Neural cell (in vitro differentiated cells): ENCODE results near the gene PTPRN2. TPM values are rescaled to one million over a fixed set of nuclear protein-coding genes. Genes with fewer than 3 reads are reported as not detected.
"Not testable (repeated sequence)": the region's sequence is repeated elsewhere in the genome, so short reads cannot be mapped to it uniquely, and the experiment has no call there.

Experiments
- H2AFZ ChIP-seq: fragments of 200-600, 300-800 bp; sonication (generic), shearing (Covaris generic); 2 replicates; pipeline ENCODE4 v1.6.0; 2014; ENCODE audit warnings: low read depth, mild to moderate bottlenecking, antibody characterized with exemption, low read length, moderate library complexity
- H3F3A ChIP-seq: fragments of 200-600 bp; shearing (Covaris generic); 2 replicates; pipeline ENCODE4 v1.6.1; 2016; ENCODE audit warnings: mild to moderate bottlenecking, moderate library complexity, mixed read lengths, antibody characterized with exemption, low read length; ENCODE audit not compliant: insufficient read depth, poor library complexity, severe bottlenecking
- H3K27ac ChIP-seq: fragments of 200-600, 300-800 bp; sonication (generic), shearing (Covaris generic); 2 replicates; pipeline ENCODE4 v1.5.1; 2014; ENCODE audit warnings: mild to moderate bottlenecking, low read length, moderate library complexity
- H3K27me3 ChIP-seq: fragments of 300-800, 200-600 bp; sonication (generic), shearing (Covaris generic); 2 replicates; pipeline ENCODE4 v1.6.0; 2014; ENCODE audit warnings: mild to moderate bottlenecking, low read depth, low read length, moderate library complexity; ENCODE audit not compliant: insufficient read depth
- H3K36me3 ChIP-seq: fragments of 300-800, 200-600 bp; sonication (generic), shearing (Covaris generic); 2 replicates; pipeline ENCODE4 v1.5.1; 2014; ENCODE audit warnings: mild to moderate bottlenecking, antibody characterized with exemption, low read length, moderate library complexity; ENCODE audit not compliant: insufficient read depth
- H3K4me2 ChIP-seq: fragments of 300-800, 200-600 bp; sonication (generic), shearing (Covaris generic); 2 replicates; pipeline ENCODE4 v1.6.0; 2014; ENCODE audit warnings: mild to moderate bottlenecking, low read length
- H3K4me3 ChIP-seq: fragments of 300-800, 200-600 bp; sonication (generic), shearing (Covaris generic); 2 replicates; pipeline ENCODE4 v1.5.1; 2014; ENCODE audit warnings: mild to moderate bottlenecking, low read length, moderate library complexity
- H3K79me2 ChIP-seq: fragments of 200-600 bp; shearing (Covaris generic); replicated peaks from 2 replicates; pipeline ENCODE4 v1.6.0; 2014; ENCODE audit warnings: mild to moderate bottlenecking, low read length, moderate library complexity; ENCODE audit not compliant: insufficient read depth
- H3K9ac ChIP-seq: fragments of 300-800, 200-600 bp; sonication (generic), shearing (Covaris generic); 2 replicates; pipeline ENCODE4 v1.6.1; 2016; ENCODE audit warnings: mild to moderate bottlenecking, low read length, mixed read lengths
- H3K9me2 ChIP-seq: fragments of 200-600 bp; shearing (Covaris generic); 2 replicates; pipeline ENCODE4 v1.6.1; 2016; ENCODE audit warnings: mild to moderate bottlenecking, low read length, mixed read lengths; ENCODE audit not compliant: insufficient read depth
- H3K9me3 ChIP-seq: fragments of 200-600, 300-800 bp; sonication (generic), shearing (Covaris generic); 2 replicates; pipeline ENCODE4 v1.6.1; 2016; ENCODE audit warnings: mild to moderate bottlenecking, mixed run types, low read length, moderate library complexity, mixed read lengths
- H4K20me1 ChIP-seq: fragments of 200-600 bp; shearing (Covaris generic); 2 replicates; pipeline ENCODE4 v1.6.1; 2016; ENCODE audit warnings: mild to moderate bottlenecking, mixed run types; ENCODE audit not compliant: insufficient read depth
- EP300 ChIP-seq: fragments of 450-650 bp; conservative IDR thresholded peaks from 2 replicates; pipeline ENCODE4 v1.6.1; 2014; ENCODE audit warnings: antibody characterized with exemption, mild to moderate bottlenecking, moderate library complexity; ENCODE audit not compliant: poor library complexity, severe bottlenecking
- EZH2 ChIP-seq: fragments of 200-600, 300-800 bp; shearing (Covaris generic), sonication (generic); IDR thresholded peaks from 2 replicates; pipeline ENCODE4 v1.6.1; 2014; ENCODE audit warnings: antibody characterized with exemption, low read length, borderline replicate concordance, mild to moderate bottlenecking; ENCODE audit not compliant: insufficient read depth, poor library complexity, severe bottlenecking
- MXI1 ChIP-seq: fragments of 450-650 bp; conservative IDR thresholded peaks from 2 replicates; pipeline ENCODE4 v1.6.1; 2014; ENCODE audit warnings: antibody characterized with exemption, mild to moderate bottlenecking; ENCODE audit not compliant: poor library complexity, severe bottlenecking
- POLR2AphosphoS5 ChIP-seq: IDR thresholded peaks from 2 replicates; pipeline ENCODE4 v1.6.1; 2012
- RAD21 ChIP-seq: fragments of 450-650 bp; conservative IDR thresholded peaks from 2 replicates; pipeline ENCODE4 v1.6.1; 2014; ENCODE audit warnings: antibody characterized with exemption, mild to moderate bottlenecking, moderate library complexity
- SMC3 ChIP-seq: fragments of 450-650 bp; conservative IDR thresholded peaks from 2 replicates; pipeline ENCODE4 v1.6.1; 2014; ENCODE audit warnings: antibody characterized with exemption, mild to moderate bottlenecking, moderate library complexity; ENCODE audit not compliant: poor library complexity
- TAF1 ChIP-seq: IDR thresholded peaks from 2 replicates; pipeline ENCODE4 v1.6.1; 2012; ENCODE audit warnings: low read depth
- polyA plus RNA-seq: library from polyadenylated mRNA; depleted of rRNA; stranded (reverse); fragments of >200 nt; gene quantifications from 2 replicates; pipeline ENCODE4 v1.2.3, GENCODE V29; 2014
- TF ChIP-seq, protein P1 (sequence below): fragments of 450-650 bp; IDR thresholded peaks from 2 replicates; pipeline ENCODE4 v1.5.1; 2014; ENCODE audit warnings: antibody characterized with exemption, mild to moderate bottlenecking, moderate library complexity; ENCODE audit not compliant: poor library complexity, severe bottlenecking
- TF ChIP-seq, protein P2 (sequence below): IDR thresholded peaks from 2 replicates; pipeline ENCODE4 v1.6.1; 2012; ENCODE audit warnings: borderline replicate concordance

PTPRN2 gene
- polyA plus RNA-seq, 1 donor from 2014 or later: 31.0 TPM

DNA sequence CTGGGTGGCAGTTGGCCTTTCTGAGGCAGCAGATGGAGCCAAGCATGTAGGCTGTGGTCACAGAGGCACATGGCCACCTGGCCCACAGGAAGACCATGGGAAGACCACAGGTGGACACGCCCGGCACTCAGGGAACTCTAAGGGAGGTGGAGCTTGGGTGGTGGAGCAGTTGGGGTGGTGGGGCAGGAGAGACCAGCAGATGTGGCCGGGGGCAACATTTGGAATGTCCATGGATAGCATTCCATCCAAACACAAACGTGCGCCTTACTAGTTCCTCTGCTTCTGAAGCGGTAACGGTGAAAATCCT is 290.9 kb downstream of the PTPRN2 start:
- Histone ChIP-seq H3K9me3 (no peaks in the 10 kb centered on the region), H3K79me2 (no peaks in the 10 kb centered on the region), H3K36me3 (no peaks in the 10 kb centered on the region), H3K27me3 (no peaks in the 10 kb centered on the region), H3K4me2 (no peak overlapping the region), H3K9me2 (no peaks in the 10 kb centered on the region), H3F3A (no peaks in the 10 kb centered on the region), H2AFZ (no peak overlapping the region), H4K20me1 (no peaks in the 10 kb centered on the region), H3K4me3 (no peak overlapping the region), H3K9ac (no peak overlapping the region), H3K27ac (no peak overlapping the region)
- no peak for TF ChIP-seq RAD21
- no peak for TF ChIP-seq EZH2
- TF ChIP-seq EP300: no peak
- TF ChIP-seq TAF1: no peak
- no peak for TF ChIP-seq SMC3
- TF ChIP-seq, protein P1, sequence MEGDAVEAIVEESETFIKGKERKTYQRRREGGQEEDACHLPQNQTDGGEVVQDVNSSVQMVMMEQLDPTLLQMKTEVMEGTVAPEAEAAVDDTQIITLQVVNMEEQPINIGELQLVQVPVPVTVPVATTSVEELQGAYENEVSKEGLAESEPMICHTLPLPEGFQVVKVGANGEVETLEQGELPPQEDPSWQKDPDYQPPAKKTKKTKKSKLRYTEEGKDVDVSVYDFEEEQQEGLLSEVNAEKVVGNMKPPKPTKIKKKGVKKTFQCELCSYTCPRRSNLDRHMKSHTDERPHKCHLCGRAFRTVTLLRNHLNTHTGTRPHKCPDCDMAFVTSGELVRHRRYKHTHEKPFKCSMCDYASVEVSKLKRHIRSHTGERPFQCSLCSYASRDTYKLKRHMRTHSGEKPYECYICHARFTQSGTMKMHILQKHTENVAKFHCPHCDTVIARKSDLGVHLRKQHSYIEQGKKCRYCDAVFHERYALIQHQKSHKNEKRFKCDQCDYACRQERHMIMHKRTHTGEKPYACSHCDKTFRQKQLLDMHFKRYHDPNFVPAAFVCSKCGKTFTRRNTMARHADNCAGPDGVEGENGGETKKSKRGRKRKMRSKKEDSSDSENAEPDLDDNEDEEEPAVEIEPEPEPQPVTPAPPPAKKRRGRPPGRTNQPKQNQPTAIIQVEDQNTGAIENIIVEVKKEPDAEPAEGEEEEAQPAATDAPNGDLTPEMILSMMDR: no peak
- TF ChIP-seq, protein P2, sequence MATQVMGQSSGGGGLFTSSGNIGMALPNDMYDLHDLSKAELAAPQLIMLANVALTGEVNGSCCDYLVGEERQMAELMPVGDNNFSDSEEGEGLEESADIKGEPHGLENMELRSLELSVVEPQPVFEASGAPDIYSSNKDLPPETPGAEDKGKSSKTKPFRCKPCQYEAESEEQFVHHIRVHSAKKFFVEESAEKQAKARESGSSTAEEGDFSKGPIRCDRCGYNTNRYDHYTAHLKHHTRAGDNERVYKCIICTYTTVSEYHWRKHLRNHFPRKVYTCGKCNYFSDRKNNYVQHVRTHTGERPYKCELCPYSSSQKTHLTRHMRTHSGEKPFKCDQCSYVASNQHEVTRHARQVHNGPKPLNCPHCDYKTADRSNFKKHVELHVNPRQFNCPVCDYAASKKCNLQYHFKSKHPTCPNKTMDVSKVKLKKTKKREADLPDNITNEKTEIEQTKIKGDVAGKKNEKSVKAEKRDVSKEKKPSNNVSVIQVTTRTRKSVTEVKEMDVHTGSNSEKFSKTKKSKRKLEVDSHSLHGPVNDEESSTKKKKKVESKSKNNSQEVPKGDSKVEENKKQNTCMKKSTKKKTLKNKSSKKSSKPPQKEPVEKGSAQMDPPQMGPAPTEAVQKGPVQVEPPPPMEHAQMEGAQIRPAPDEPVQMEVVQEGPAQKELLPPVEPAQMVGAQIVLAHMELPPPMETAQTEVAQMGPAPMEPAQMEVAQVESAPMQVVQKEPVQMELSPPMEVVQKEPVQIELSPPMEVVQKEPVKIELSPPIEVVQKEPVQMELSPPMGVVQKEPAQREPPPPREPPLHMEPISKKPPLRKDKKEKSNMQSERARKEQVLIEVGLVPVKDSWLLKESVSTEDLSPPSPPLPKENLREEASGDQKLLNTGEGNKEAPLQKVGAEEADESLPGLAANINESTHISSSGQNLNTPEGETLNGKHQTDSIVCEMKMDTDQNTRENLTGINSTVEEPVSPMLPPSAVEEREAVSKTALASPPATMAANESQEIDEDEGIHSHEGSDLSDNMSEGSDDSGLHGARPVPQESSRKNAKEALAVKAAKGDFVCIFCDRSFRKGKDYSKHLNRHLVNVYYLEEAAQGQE: no peak
- no peak for TF ChIP-seq MXI1
- no peak for TF ChIP-seq POLR2AphosphoS5

DNA sequence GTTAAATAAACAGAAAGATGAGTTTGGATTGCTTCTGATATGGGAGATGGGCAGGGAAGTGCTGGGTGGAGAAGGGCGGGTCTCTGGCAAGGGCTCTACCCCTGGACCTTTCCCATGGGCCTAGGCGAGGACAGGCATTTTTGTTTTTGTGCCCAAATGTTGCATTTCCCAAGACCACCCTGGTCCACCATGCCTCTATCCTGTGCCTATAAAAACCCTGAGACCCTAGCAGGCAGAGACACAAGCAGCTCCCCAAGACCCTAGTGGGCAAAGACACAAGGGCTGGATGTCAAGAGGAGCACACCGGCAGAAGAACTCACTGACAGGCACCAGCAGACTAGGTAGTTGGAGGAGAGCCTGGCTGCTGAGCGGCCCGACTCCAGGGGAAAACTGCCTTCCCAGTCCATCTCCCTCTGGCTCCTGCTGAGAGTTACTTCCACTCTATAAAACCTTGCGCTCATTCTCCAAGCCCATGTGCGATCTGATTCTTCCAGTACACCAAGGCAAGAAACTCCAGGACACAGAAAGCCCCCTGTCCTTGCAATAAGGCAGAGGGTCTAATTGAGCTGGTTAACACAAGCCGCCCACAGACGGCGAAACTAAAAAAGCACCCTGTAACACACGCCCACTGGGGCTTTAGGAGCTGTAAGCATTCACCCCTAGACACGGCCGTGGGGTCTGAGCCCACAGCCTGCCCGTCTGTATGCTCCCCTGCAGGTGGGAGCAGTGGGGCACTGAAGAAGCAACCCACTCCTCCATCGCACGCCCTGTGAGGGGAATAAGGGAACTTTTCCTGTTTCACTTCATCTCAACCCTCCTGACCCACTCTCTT is 291.4 kb downstream of the PTPRN2 start:
- TF ChIP-seq, protein P1: no peak
- TF ChIP-seq, protein P2: no peak
- no peak for TF ChIP-seq MXI1
- no peak for TF ChIP-seq EP300
- TF ChIP-seq EZH2: no peak
- TF ChIP-seq POLR2AphosphoS5: no peak
- TF ChIP-seq TAF1: no peak
- TF ChIP-seq SMC3: no peak
- TF ChIP-seq RAD21: no peak
- H3K4me2 ChIP-seq: no peak overlapping the region
- no peaks in the 10 kb centered on the region for H3F3A ChIP-seq
- H3K9me3 ChIP-seq: no peaks in the 10 kb centered on the region
- no peaks in the 10 kb centered on the region for H3K27me3 ChIP-seq
- H4K20me1 ChIP-seq: no peaks in the 10 kb centered on the region
- H3K4me3 ChIP-seq: no peak overlapping the region
- H3K9ac ChIP-seq: no peak overlapping the region
- no peaks in the 10 kb centered on the region for H3K79me2 ChIP-seq
- H3K27ac ChIP-seq: no peak overlapping the region
- H2AFZ ChIP-seq: no peak overlapping the region
- no peaks in the 10 kb centered on the region for H3K9me2 ChIP-seq
- no peaks in the 10 kb centered on the region for H3K36me3 ChIP-seq

DNA sequence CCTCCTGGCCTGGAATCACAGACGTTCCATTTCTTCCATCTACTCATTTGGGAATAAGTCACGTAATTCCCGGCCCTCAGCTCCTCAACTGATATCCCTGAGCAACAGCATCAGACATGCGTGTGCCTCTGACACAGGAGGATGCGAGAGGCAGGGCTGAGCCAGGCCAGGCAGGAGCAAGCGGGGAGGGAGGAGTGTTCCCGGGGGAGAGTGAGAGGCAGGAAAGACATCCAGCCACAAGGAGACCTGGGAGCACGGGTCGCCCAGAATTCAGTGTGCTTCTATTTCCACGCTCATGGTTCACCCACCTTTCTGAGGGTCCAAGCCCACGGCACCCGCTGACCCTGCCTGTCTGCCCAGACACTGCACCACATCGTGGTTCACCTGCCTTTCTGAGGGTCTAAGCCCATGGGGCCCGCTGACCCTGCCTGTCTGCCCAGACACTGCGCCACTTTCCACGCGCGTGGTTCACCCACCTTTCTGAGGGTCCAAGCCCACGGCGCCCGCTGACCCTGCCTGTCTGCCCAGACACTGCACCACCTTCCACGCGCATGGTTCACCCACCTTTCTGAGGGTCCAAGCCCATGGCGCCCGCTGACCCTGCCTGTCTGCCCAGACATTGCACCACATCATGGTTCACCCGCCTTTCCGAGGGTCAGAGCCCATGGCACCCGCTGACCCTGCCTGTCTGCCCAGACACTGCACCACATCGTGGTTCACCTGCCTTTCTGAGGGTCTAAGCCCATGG is 293.0 kb downstream of the PTPRN2 start:
- not testable (repeated sequence) for H3K9me3 ChIP-seq, H3K9me2 ChIP-seq, H3K79me2 ChIP-seq, H3K9ac ChIP-seq, H3K27me3 ChIP-seq, H3K4me2 ChIP-seq, H3K4me3 ChIP-seq, H3K27ac ChIP-seq, H2AFZ ChIP-seq, H4K20me1 ChIP-seq, H3F3A ChIP-seq, H3K36me3 ChIP-seq
